Measurements from ENCODE around the gene TTC28. TPM values are rescaled to one million over a fixed set of nuclear protein-coding genes. Genes with fewer than 3 reads are reported as not detected.

TTC28 gene
- total and polyA plus RNA-seq, 2 donors, result 2.0 to 5.5 TPM

DNA sequence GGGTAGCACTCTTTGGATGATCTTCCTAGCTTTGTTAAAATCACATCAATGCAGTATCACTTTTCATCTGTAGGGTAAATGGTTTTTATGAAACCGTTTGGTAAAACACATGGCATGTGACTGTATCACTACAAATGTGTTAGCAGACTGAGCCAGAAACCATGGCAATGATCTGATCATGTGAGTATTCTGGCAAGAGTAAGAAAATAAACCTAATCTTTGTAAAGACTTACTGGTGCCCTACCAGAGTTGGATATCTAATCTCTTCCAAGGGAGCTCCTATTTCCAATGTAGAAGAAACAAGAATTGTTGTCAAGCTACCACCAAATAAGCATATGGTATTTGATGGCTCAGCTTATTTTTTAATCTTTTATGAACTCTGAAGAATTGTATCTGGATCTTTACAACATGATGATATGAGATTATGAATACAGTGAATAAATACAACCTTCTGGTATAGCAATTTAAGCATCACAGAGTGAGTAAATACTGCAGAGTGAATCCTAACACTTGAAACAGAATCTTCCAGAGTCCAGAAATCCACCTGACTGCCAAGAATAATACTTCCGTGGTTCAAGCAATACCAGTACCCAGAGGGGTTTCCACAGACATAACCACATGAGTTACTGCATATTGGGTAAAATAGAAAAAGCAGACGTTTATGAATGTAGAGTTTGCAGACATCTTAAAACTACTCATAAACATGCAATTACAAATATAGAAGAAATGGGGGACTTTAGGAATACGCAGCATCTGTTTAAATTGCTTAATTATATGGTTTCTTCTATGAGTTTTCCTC, 238.8 kb downstream of the TTC28 start:
- H3K4me3 ChIP-seq (ENCODE audit: low read length in 2 of 2), result no peak overlapping the region
- H3K27ac ChIP-seq (ENCODE audit: low read depth in 1 of 2, low read length in 1 of 2), result no peak overlapping the region
- no peaks in the 10 kb centered on the region for H3K27me3 ChIP-seq (ENCODE audit: control insufficient read depth in 2 of 2, insufficient read depth in 1 of 2, low read length in 1 of 2)
- DNase-seq (ENCODE audit: low read depth in 6 of 9, low spot score in 9 of 9), result peak in 1 of 9 donors; percentile 10
- no peaks in the 10 kb centered on the region for H3K36me3 ChIP-seq (ENCODE audit: control insufficient read depth in 2 of 2, insufficient read depth in 2 of 2, low read length in 1 of 2)
- WGBS, result 78% methylated on average over 4 of the region's 4 CpGs
- H3K9me3 ChIP-seq (ENCODE audit: control insufficient read depth in 2 of 2, insufficient read depth in 1 of 2, low read length in 1 of 2), result no peaks in the 10 kb centered on the region
- H3K4me1 ChIP-seq (ENCODE audit: control insufficient read depth in 2 of 2, insufficient read depth in 2 of 2, low read length in 2 of 2), result peaks cover 7% of the 10 kb centered on the region in 2 donors

DNA sequence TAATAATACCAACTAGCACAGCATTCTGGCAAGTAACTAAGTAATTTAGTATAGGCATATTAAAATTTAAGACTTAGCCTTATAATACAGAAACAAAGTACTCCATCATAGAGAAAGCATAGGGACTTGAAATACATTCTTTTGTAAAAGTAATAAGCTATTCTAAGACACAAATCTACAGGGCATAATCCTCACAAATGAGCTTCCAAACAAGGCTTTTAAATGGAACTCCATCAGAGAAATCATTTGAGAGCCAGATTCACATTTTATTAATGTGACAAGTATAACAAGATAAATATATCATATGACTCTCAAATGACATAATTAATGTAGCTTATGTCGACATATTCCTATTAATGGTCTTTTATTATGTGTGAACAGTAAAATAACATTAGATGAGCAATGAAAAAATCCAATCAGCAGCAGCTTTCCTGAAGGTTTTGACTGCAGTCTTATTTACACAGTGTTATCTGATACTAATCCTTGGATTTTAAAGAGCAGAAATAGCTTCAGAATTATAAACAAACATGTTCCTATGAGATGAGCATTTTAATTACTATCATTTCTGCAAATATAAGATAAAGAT, 241.4 kb downstream of the TTC28 start:
- Histone ChIP-seq H3K4me3 (ENCODE audit: low read length in 2 of 2) (no peak overlapping the region), H3K27ac (ENCODE audit: low read depth in 1 of 2, low read length in 1 of 2) (no peak overlapping the region), H3K4me1 (ENCODE audit: control insufficient read depth in 2 of 2, insufficient read depth in 2 of 2, low read length in 2 of 2) (peaks cover 7% of the 10 kb centered on the region in 2 donors), H3K36me3 (ENCODE audit: control insufficient read depth in 2 of 2, insufficient read depth in 2 of 2, low read length in 1 of 2) (no peaks in the 10 kb centered on the region), H3K9me3 (ENCODE audit: control insufficient read depth in 2 of 2, insufficient read depth in 1 of 2, low read length in 1 of 2) (no peaks in the 10 kb centered on the region), H3K27me3 (ENCODE audit: control insufficient read depth in 2 of 2, insufficient read depth in 1 of 2, low read length in 1 of 2) (no peaks in the 10 kb centered on the region)
- 96% methylated on average over 1 of the region's 1 CpG for WGBS
- no peak for DNase-seq (ENCODE audit: low read depth in 6 of 9, low spot score in 9 of 9)

DNA sequence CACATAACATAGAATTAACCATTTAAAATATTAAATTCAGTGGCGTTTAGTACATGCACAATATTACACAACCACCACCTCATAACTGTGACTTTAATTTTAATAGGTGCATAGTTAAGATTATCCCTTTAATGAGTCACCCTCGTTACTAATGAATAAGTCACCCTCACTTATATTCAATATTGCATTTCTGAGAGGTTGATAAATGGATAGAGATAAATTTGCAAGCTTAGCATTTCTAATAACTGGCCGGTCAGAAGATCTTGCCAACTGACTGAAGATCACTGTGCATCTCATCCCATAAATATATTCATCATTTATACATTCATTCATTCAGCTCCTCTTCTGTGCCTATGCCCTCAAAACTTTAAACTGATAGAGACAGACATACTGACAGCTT, 243.7 kb downstream of the TTC28 start:
- Histone ChIP-seq H3K4me3 (ENCODE audit: low read length in 2 of 2) (no peak overlapping the region), H3K9me3 (ENCODE audit: control insufficient read depth in 2 of 2, insufficient read depth in 1 of 2, low read length in 1 of 2) (no peaks in the 10 kb centered on the region), H3K36me3 (ENCODE audit: control insufficient read depth in 2 of 2, insufficient read depth in 2 of 2, low read length in 1 of 2) (no peaks in the 10 kb centered on the region), H3K27me3 (ENCODE audit: control insufficient read depth in 2 of 2, insufficient read depth in 1 of 2, low read length in 1 of 2) (no peaks in the 10 kb centered on the region), H3K27ac (ENCODE audit: low read depth in 1 of 2, low read length in 1 of 2) (no peak overlapping the region), H3K4me1 (ENCODE audit: control insufficient read depth in 2 of 2, insufficient read depth in 2 of 2, low read length in 2 of 2) (no peaks in the 10 kb centered on the region)
- WGBS, result 96% methylated on average over 3 of the region's 3 CpGs
- no peak for DNase-seq (ENCODE audit: low read depth in 6 of 9, low spot score in 9 of 9)

DNA sequence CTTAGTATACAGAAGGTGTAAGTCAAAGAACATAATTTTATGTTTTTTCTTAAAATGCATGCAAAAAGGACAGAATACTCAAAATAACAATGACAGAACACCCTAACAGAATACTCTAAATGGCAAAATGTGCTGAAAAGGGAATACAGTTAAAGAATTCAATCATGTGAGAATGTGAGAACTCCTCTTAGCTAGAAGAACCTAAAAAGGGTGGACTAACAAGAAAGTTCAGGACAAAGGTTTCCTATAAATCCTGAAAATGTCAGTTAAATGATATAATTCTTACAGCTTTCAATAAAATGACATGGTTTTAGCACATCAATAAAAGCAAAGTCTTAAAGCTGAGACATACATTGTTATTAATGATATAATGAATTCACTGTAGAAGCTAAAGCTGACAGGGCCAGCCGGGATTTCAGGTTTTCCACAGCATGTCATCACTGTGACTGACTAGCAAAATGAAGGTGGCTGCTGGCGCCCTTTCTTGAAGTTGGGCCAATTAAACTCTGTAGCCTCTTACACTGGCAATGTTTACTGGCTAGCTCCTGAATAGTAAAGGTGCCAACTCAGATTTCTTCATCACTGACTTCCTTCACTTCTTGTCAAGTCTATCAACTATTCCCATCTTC, 244.4 kb downstream of the TTC28 start:
- Histone ChIP-seq H3K27me3 (ENCODE audit: control insufficient read depth in 2 of 2, insufficient read depth in 1 of 2, low read length in 1 of 2) (no peaks in the 10 kb centered on the region), H3K27ac (ENCODE audit: low read depth in 1 of 2, low read length in 1 of 2) (no peak overlapping the region), H3K4me1 (ENCODE audit: control insufficient read depth in 2 of 2, insufficient read depth in 2 of 2, low read length in 2 of 2) (no peaks in the 10 kb centered on the region), H3K36me3 (ENCODE audit: control insufficient read depth in 2 of 2, insufficient read depth in 2 of 2, low read length in 1 of 2) (no peaks in the 10 kb centered on the region), H3K4me3 (ENCODE audit: low read length in 2 of 2) (no peak overlapping the region), H3K9me3 (ENCODE audit: control insufficient read depth in 2 of 2, insufficient read depth in 1 of 2, low read length in 1 of 2) (no peaks in the 10 kb centered on the region)
- DNase-seq (ENCODE audit: low read depth in 6 of 9, low spot score in 9 of 9), result no peak
- WGBS, result 96% methylated on average over 2 of the region's 2 CpGs

DNA sequence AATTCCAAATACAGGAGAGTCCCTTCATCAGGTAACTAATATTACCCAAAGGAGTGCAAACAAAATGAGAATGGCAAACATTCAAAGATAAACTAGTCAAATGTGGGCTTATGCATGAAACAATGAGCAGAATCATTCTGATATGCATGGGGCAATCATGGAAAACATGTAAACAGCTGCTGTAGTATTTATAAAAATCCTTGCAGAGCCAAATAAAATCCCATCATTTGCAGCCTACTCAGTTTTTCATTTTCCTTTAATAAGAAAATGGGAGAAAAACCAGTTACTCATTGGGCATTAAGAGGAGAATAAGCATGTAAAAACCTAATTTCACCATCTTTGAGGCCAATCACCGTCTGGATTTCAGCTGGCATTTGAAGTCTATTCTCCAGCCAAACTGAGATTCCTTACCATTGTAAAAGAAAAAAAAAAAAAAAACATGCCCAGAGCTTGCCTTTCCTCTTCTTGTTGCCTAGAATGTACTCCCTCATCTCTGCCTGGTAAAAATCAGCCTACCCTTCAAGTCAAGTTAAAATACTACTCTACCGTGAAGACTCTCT, 249.1 kb downstream of the TTC28 start:
- no peaks in the 10 kb centered on the region for H3K4me1 ChIP-seq (ENCODE audit: control insufficient read depth in 2 of 2, insufficient read depth in 2 of 2, low read length in 2 of 2)
- H3K4me3 ChIP-seq (ENCODE audit: low read length in 2 of 2), result no peak overlapping the region
- no peak overlapping the region for H3K27ac ChIP-seq (ENCODE audit: low read depth in 1 of 2, low read length in 1 of 2)
- no peak for DNase-seq (ENCODE audit: low read depth in 6 of 9, low spot score in 9 of 9)
- no peaks in the 10 kb centered on the region for H3K9me3 ChIP-seq (ENCODE audit: control insufficient read depth in 2 of 2, insufficient read depth in 1 of 2, low read length in 1 of 2)
- 97% methylated on average over 2 of the region's 2 CpGs for WGBS
- H3K36me3 ChIP-seq (ENCODE audit: control insufficient read depth in 2 of 2, insufficient read depth in 2 of 2, low read length in 1 of 2), result no peaks in the 10 kb centered on the region
- H3K27me3 ChIP-seq (ENCODE audit: control insufficient read depth in 2 of 2, insufficient read depth in 1 of 2, low read length in 1 of 2), result no peaks in the 10 kb centered on the region

DNA sequence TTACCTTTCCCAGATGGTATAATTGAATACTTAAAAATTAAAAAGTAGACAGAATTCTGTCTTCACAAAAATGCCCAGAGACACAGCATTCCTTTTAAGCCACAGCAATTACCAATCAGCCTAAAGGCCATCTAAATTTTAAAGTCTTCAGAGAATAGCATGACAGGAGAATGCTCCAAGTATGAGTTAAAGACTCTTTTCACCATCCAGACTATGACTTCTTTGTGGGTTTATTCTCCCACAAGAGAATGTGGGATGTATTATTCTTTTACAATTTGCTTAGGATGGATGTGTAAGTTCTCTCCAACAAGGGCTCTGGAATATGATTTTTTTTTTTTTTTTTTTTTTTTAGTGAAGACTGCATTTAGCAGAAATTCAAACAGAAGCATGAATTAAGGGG, 249.9 kb downstream of the TTC28 start:
- Histone ChIP-seq H3K9me3 (ENCODE audit: control insufficient read depth in 2 of 2, insufficient read depth in 1 of 2, low read length in 1 of 2) (no peaks in the 10 kb centered on the region), H3K36me3 (ENCODE audit: control insufficient read depth in 2 of 2, insufficient read depth in 2 of 2, low read length in 1 of 2) (no peaks in the 10 kb centered on the region), H3K4me1 (ENCODE audit: control insufficient read depth in 2 of 2, insufficient read depth in 2 of 2, low read length in 2 of 2) (no peaks in the 10 kb centered on the region), H3K27me3 (ENCODE audit: control insufficient read depth in 2 of 2, insufficient read depth in 1 of 2, low read length in 1 of 2) (no peaks in the 10 kb centered on the region), H3K27ac (ENCODE audit: low read depth in 1 of 2, low read length in 1 of 2) (no peak overlapping the region), H3K4me3 (ENCODE audit: low read length in 2 of 2) (no peak overlapping the region)
- DNase-seq (ENCODE audit: low read depth in 6 of 9, low spot score in 9 of 9), result no peak

DNA sequence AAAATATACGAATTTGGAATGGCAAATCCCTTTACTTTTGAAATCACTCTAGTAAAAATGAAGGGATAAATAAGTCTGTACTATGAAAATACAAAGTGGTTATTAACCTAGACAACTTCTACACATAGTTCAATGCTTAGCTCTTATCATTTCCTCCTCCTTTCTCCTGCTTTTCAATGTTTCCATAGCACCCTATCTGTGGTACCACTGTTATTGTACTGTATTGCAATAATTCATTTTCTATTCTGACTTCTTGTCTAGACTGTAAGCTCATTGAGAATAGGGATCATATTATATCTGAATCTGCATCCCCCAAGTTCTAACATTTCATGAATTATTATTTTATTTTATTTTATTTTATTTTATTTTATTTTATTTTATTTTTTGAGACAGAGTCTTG, 251.4 kb downstream of the TTC28 start:
- Histone ChIP-seq H3K27ac (ENCODE audit: low read depth in 1 of 2, low read length in 1 of 2) (no peak overlapping the region), H3K36me3 (ENCODE audit: control insufficient read depth in 2 of 2, insufficient read depth in 2 of 2, low read length in 1 of 2) (no peaks in the 10 kb centered on the region), H3K4me3 (ENCODE audit: low read length in 2 of 2) (no peak overlapping the region), H3K9me3 (ENCODE audit: control insufficient read depth in 2 of 2, insufficient read depth in 1 of 2, low read length in 1 of 2) (no peaks in the 10 kb centered on the region), H3K27me3 (ENCODE audit: control insufficient read depth in 2 of 2, insufficient read depth in 1 of 2, low read length in 1 of 2) (no peaks in the 10 kb centered on the region), H3K4me1 (ENCODE audit: control insufficient read depth in 2 of 2, insufficient read depth in 2 of 2, low read length in 2 of 2) (no peaks in the 10 kb centered on the region)
- no peak for DNase-seq (ENCODE audit: low read depth in 6 of 9, low spot score in 9 of 9)
- WGBS, result 90% methylated on average over 1 of the region's 1 CpG

DNA sequence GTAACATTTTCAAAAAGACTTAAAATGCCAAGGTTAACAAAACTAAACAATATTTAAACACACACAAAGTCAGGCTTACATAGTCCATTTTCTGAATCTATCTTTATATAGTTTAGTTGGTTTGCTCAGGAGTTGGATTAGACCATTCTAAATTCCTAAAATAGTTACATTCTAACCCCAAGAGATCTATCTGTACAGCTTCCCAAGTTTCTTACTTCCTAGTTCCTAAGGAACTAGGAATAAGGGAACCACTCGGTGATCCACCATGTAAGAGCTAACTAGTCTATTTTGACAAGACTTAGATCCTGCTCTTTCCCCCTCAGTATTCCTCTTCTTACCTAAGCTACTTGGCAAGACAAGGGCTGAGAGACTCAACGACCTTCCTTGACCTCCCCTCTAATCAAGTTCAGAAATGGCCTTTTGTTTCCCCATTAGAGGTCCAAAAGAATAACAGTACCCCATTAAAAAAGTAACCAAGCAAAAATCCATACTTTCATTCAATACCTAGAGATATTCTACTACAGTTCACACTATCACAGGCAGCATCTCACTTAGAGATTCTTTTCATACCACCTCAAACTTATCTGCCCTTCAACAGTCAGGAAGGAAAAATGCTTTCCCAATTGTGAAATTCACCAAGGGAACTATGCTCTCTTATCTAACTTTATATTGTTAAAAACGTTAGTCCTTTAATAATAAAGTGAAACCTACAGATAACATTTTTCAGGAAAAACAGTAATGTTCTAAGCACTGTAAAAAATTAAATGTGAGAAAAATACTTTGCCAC, 253.1 kb downstream of the TTC28 start:
- H3K27me3 ChIP-seq (ENCODE audit: control insufficient read depth in 2 of 2, insufficient read depth in 1 of 2, low read length in 1 of 2), result no peaks in the 10 kb centered on the region
- no peaks in the 10 kb centered on the region for H3K36me3 ChIP-seq (ENCODE audit: control insufficient read depth in 2 of 2, insufficient read depth in 2 of 2, low read length in 1 of 2)
- H3K4me1 ChIP-seq (ENCODE audit: control insufficient read depth in 2 of 2, insufficient read depth in 2 of 2, low read length in 2 of 2), result no peaks in the 10 kb centered on the region
- no peak overlapping the region for H3K4me3 ChIP-seq (ENCODE audit: low read length in 2 of 2)
- H3K9me3 ChIP-seq (ENCODE audit: control insufficient read depth in 2 of 2, insufficient read depth in 1 of 2, low read length in 1 of 2), result no peaks in the 10 kb centered on the region
- no peak overlapping the region for H3K27ac ChIP-seq (ENCODE audit: low read depth in 1 of 2, low read length in 1 of 2)
- no peak for DNase-seq (ENCODE audit: low read depth in 6 of 9, low spot score in 9 of 9)
- 89% methylated on average over 3 of the region's 3 CpGs for WGBS

All from thymus (tissue), 11 donors.